ENCODE results near the gene MACROD2. TPM values are rescaled to one million over a fixed set of nuclear protein-coding genes. Genes with fewer than 3 reads are reported as not detected.

The MACROD2 gene
- total RNA-seq, 1 donor from 2014 or later = 6.7 TPM

GRCh38 chr20:15951658-15952057 is 1956.3 kb downstream of the MACROD2 start:
- H3K36me3 Mint-ChIP-seq = no peaks in the 10 kb centered on the region
- TF ChIP-seq CTCF (conservative IDR thresholded peaks at IDR 0.05) = no peak
- H3K4me1 Mint-ChIP-seq (ENCODE audit: unreplicated experiment) = no peaks in the 10 kb centered on the region
- H3K4me3 Mint-ChIP-seq = no peak overlapping the region
- H3K27me3 Mint-ChIP-seq = no peaks in the 10 kb centered on the region
- H3K27ac Mint-ChIP-seq = no peak overlapping the region
- no peaks in the 10 kb centered on the region for H3K9me3 Mint-ChIP-seq
- DNase-seq (ENCODE audit: extremely low spot score, unreplicated experiment) = no peak

- DNase-seq (ENCODE audit: extremely low spot score, unreplicated experiment) = no peak
- no peaks in the 10 kb centered on the region for H3K4me1 Mint-ChIP-seq (ENCODE audit: unreplicated experiment)
- no peak for TF ChIP-seq CTCF (conservative IDR thresholded peaks at IDR 0.05)
- no peak overlapping the region for H3K27ac Mint-ChIP-seq
- H3K36me3 Mint-ChIP-seq = no peaks in the 10 kb centered on the region
- H3K27me3 Mint-ChIP-seq = peaks cover 2% of the 10 kb centered on the region
- H3K9me3 Mint-ChIP-seq = no peaks in the 10 kb centered on the region
- no peak overlapping the region for H3K4me3 Mint-ChIP-seq
Measured at GRCh38 chr20:15958142-15958541, 1962.8 kb downstream of the MACROD2 start.

GRCh38 chr20:15965165-15965564 is 1969.8 kb downstream of the MACROD2 start:
- Mint-ChIP-seq H3K27me3 (peaks cover 2% of the 10 kb centered on the region), H3K4me1 (ENCODE audit: unreplicated experiment) (no peaks in the 10 kb centered on the region), H3K9me3 (no peaks in the 10 kb centered on the region), H3K27ac (no peak overlapping the region), H3K4me3 (no peak overlapping the region), H3K36me3 (no peaks in the 10 kb centered on the region)
- no peak for TF ChIP-seq CTCF (conservative IDR thresholded peaks at IDR 0.05)
- DNase-seq (ENCODE audit: extremely low spot score, unreplicated experiment) = no peak

- no peak for TF ChIP-seq CTCF (conservative IDR thresholded peaks at IDR 0.05)
- Mint-ChIP-seq H3K9me3 (peaks cover 8% of the 10 kb centered on the region), H3K27me3 (no peaks in the 10 kb centered on the region), H3K4me3 (no peak overlapping the region), H3K4me1 (ENCODE audit: unreplicated experiment) (no peaks in the 10 kb centered on the region), H3K36me3 (peaks cover 6% of the 10 kb centered on the region), H3K27ac (no peak overlapping the region)
- DNase-seq (ENCODE audit: extremely low spot score, unreplicated experiment) = no peak
Measured at GRCh38 chr20:15967334-15967733, 1972.0 kb downstream of the MACROD2 start.

GRCh38 chr20:15976047-15976736 is 1980.9 kb downstream of the MACROD2 start:
- no peak for TF ChIP-seq CTCF (conservative IDR thresholded peaks at IDR 0.05)
- no peak overlapping the region for H3K4me3 Mint-ChIP-seq
- DNase-seq (ENCODE audit: extremely low spot score, unreplicated experiment) = no peak
- peaks cover 8% of the 10 kb centered on the region for H3K36me3 Mint-ChIP-seq
- H3K9me3 Mint-ChIP-seq = peaks cover 17% of the 10 kb centered on the region
- no peak overlapping the region for H3K27ac Mint-ChIP-seq
- H3K27me3 Mint-ChIP-seq = no peaks in the 10 kb centered on the region
- no peaks in the 10 kb centered on the region for H3K4me1 Mint-ChIP-seq (ENCODE audit: unreplicated experiment)
